ENCODE data around the gene TSPAN5.

Gene TSPAN5

DNA sequence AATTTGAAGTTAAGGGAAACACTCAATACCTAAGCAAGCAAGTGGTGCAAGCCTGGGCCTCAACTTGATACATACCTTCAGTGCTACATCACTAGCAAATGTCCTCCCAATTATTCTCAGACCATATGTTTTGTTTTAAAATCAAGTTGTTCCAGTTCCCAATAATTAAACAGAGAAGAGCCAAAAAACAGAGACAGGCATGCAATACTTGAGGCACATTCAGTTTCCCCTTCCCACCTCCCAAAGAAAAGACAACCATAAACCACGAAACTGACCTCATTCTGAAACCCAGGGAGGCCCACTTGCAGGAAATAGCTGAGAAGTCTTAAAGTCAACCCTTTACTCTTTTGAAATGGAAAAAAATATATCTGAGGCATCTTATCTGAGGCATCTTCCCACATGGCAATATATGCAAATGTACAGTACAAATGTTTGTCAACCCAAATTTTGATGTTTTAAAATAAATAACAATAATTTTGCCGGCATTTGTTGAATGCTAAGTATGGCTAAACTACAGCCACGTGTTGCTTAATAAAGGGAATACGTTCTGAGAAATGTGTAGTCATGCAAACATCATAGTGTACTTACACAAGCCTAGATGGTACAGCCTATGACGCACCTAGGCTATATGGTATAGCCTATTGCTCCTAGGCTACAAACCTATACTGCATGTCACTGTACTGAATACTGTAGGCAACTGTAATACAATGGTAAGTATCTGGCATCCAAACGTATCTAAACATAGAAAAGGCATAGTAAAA is 147.5 kb downstream of the TSPAN5 start:
- H2AFZ ChIP-seq (ENCODE audit: low read length), result no peak overlapping the region
- H3K79me2 ChIP-seq (ENCODE audit: insufficient read depth, low read length), result peaks cover 4% of the 10 kb centered on the region
- TF ChIP-seq EZH2phosphoT487 (IDR thresholded peaks at IDR 0.05; ENCODE audit: borderline replicate concordance), result 0 out of 2 replicates have a peak, but pooled peaks have one; percentile 8
- TF ChIP-seq, protein P1, sequence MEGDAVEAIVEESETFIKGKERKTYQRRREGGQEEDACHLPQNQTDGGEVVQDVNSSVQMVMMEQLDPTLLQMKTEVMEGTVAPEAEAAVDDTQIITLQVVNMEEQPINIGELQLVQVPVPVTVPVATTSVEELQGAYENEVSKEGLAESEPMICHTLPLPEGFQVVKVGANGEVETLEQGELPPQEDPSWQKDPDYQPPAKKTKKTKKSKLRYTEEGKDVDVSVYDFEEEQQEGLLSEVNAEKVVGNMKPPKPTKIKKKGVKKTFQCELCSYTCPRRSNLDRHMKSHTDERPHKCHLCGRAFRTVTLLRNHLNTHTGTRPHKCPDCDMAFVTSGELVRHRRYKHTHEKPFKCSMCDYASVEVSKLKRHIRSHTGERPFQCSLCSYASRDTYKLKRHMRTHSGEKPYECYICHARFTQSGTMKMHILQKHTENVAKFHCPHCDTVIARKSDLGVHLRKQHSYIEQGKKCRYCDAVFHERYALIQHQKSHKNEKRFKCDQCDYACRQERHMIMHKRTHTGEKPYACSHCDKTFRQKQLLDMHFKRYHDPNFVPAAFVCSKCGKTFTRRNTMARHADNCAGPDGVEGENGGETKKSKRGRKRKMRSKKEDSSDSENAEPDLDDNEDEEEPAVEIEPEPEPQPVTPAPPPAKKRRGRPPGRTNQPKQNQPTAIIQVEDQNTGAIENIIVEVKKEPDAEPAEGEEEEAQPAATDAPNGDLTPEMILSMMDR (conservative IDR thresholded peaks at IDR 0.05; ENCODE audit: low read length), result no peak
- H3K4me1 ChIP-seq (ENCODE audit: insufficient read depth, low read length, poor library complexity, severe bottlenecking), result peaks cover 34% of the 10 kb centered on the region
- no peaks in the 10 kb centered on the region for H4K20me1 ChIP-seq (ENCODE audit: insufficient read depth, low read length, poor library complexity, severe bottlenecking)
- no peaks in the 10 kb centered on the region for H3K36me3 ChIP-seq (ENCODE audit: insufficient read depth, low read length)
- no peak overlapping the region for H3K9ac ChIP-seq (ENCODE audit: low read depth, low read length, poor library complexity, severe bottlenecking)
- no peaks in the 10 kb centered on the region for H3K9me2 ChIP-seq (replicated peaks; ENCODE audit: low read depth, low read length)
- no peak overlapping the region for H3K4me3 ChIP-seq (ENCODE audit: low read length, poor library complexity, severe bottlenecking)
- no peaks in the 10 kb centered on the region for H3F3A ChIP-seq (ENCODE audit: low read depth)
- peak overlapping the region; percentile 45 for H3K4me2 ChIP-seq (ENCODE audit: low read depth, low read length, poor library complexity, severe bottlenecking)
- H3K27me3 ChIP-seq (ENCODE audit: insufficient read depth, low read length, poor library complexity, severe bottlenecking), result no peaks in the 10 kb centered on the region
- H3K9me3 ChIP-seq (ENCODE audit: insufficient read depth, low read depth, low read length), result no peaks in the 10 kb centered on the region

- no peak overlapping the region for H3K4me3 ChIP-seq (ENCODE audit: low read length, poor library complexity, severe bottlenecking)
- no peaks in the 10 kb centered on the region for H4K20me1 ChIP-seq (ENCODE audit: insufficient read depth, low read length, poor library complexity, severe bottlenecking)
- H3K4me2 ChIP-seq (ENCODE audit: low read depth, low read length, poor library complexity, severe bottlenecking), result peak overlapping the region; percentile 45
- no peaks in the 10 kb centered on the region for H3K9me2 ChIP-seq (replicated peaks; ENCODE audit: low read depth, low read length)
- peaks cover 4% of the 10 kb centered on the region for H3K79me2 ChIP-seq (ENCODE audit: insufficient read depth, low read length)
- H3F3A ChIP-seq (ENCODE audit: low read depth), result no peaks in the 10 kb centered on the region
- H3K9me3 ChIP-seq (ENCODE audit: insufficient read depth, low read depth, low read length), result no peaks in the 10 kb centered on the region
- peaks cover 30% of the 10 kb centered on the region for H3K4me1 ChIP-seq (ENCODE audit: insufficient read depth, low read length, poor library complexity, severe bottlenecking)
- H3K36me3 ChIP-seq (ENCODE audit: insufficient read depth, low read length), result no peaks in the 10 kb centered on the region
- no peak overlapping the region for H3K9ac ChIP-seq (ENCODE audit: low read depth, low read length, poor library complexity, severe bottlenecking)
- no peaks in the 10 kb centered on the region for H3K27me3 ChIP-seq (ENCODE audit: insufficient read depth, low read length, poor library complexity, severe bottlenecking)
- TF ChIP-seq EZH2phosphoT487 (IDR thresholded peaks at IDR 0.05; ENCODE audit: borderline replicate concordance), result no peak
- TF ChIP-seq, protein P1 (conservative IDR thresholded peaks at IDR 0.05; ENCODE audit: low read length), result no peak
- H2AFZ ChIP-seq (ENCODE audit: low read length), result no peak overlapping the region
Measured at GRCh38 chr4:98510340-98510739, 148.1 kb downstream of the TSPAN5 start.

GRCh38 chr4:98509721-98510120 is 148.7 kb downstream of the TSPAN5 start:
- Histone ChIP-seq H4K20me1 (ENCODE audit: insufficient read depth, low read length, poor library complexity, severe bottlenecking) (no peaks in the 10 kb centered on the region), H2AFZ (ENCODE audit: low read length) (no peak overlapping the region), H3F3A (ENCODE audit: low read depth) (no peaks in the 10 kb centered on the region), H3K27me3 (ENCODE audit: insufficient read depth, low read length, poor library complexity, severe bottlenecking) (no peaks in the 10 kb centered on the region), H3K9me3 (ENCODE audit: insufficient read depth, low read depth, low read length) (no peaks in the 10 kb centered on the region), H3K79me2 (ENCODE audit: insufficient read depth, low read length) (peaks cover 4% of the 10 kb centered on the region), H3K9me2 (replicated peaks; ENCODE audit: low read depth, low read length) (no peaks in the 10 kb centered on the region), H3K4me3 (ENCODE audit: low read length, poor library complexity, severe bottlenecking) (no peak overlapping the region), H3K9ac (ENCODE audit: low read depth, low read length, poor library complexity, severe bottlenecking) (no peak overlapping the region), H3K36me3 (ENCODE audit: insufficient read depth, low read length) (no peaks in the 10 kb centered on the region), H3K4me1 (ENCODE audit: insufficient read depth, low read length, poor library complexity, severe bottlenecking) (peaks cover 24% of the 10 kb centered on the region), H3K4me2 (ENCODE audit: low read depth, low read length, poor library complexity, severe bottlenecking) (no peak overlapping the region)
- TF ChIP-seq EZH2phosphoT487 (IDR thresholded peaks at IDR 0.05; ENCODE audit: borderline replicate concordance), result no peak
